KOPT-K1 (cell line): Measurements from ENCODE around the gene THSD4.

ENCODE experiments used
- H3K27ac ChIP-seq: fragments of 200-600 bp; sonication (generic); 2 replicates; pipeline ENCODE4 v1.5.1; 2016; ENCODE audit warnings: antibody characterized with exemption, mild to moderate bottlenecking, low read depth, low read length; ENCODE audit not compliant: poor library complexity, severe bottlenecking
- H3K36me3 ChIP-seq: fragments of 200-600 bp; sonication (generic); 2 replicates; pipeline ENCODE4 v1.5.1; 2017; ENCODE audit warnings: antibody characterized with exemption, mild to moderate bottlenecking, low read length, moderate library complexity; ENCODE audit not compliant: insufficient read depth
- H3K9me3 ChIP-seq: fragments of 200-600 bp; sonication (generic); 2 replicates; pipeline ENCODE4 v1.5.1; 2017; ENCODE audit warnings: antibody characterized with exemption, low read length, mild to moderate bottlenecking; ENCODE audit not compliant: insufficient read depth, poor library complexity, severe bottlenecking

Gene THSD4

GRCh38 chr15:71223516-71223915 lies 108.2 kb downstream of the THSD4 start:
- no peaks in the 10 kb centered on the region for H3K9me3 ChIP-seq
- H3K36me3 ChIP-seq, result no peaks in the 10 kb centered on the region
- H3K27ac ChIP-seq, result no peak overlapping the region

- H3K36me3 ChIP-seq, result no peaks in the 10 kb centered on the region
- no peaks in the 10 kb centered on the region for H3K9me3 ChIP-seq
- no peak overlapping the region for H3K27ac ChIP-seq
These were observed 108.8 kb downstream of the THSD4 start for GRCh38 chr15:71224024-71224423.

DNA sequence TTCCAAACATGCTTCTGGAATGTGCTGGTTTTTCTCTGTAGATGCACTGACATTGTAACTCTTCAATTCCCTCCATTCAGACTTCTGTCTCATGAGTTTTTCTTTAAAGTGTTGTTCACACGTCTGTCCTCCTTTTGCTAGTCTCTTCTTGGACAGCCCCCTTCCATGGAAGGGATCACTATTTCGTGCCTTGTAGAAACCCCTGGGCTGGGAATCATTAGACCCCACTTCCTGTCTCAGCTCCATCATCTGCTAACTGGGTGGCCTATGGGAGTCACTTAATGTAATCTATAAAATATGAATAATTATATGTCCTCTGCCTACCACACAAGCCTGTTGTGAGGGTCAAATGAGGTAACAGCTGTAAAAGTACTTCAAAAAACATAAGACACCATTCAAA lies 110.6 kb downstream of the THSD4 start:
- Histone ChIP-seq H3K9me3 (no peaks in the 10 kb centered on the region), H3K36me3 (no peaks in the 10 kb centered on the region), H3K27ac (no peak overlapping the region)

- Histone ChIP-seq H3K27ac (no peak overlapping the region), H3K36me3 (no peaks in the 10 kb centered on the region)
These were observed 111.5 kb downstream of the THSD4 start for GRCh38 chr15:71226536-71227455.

DNA sequence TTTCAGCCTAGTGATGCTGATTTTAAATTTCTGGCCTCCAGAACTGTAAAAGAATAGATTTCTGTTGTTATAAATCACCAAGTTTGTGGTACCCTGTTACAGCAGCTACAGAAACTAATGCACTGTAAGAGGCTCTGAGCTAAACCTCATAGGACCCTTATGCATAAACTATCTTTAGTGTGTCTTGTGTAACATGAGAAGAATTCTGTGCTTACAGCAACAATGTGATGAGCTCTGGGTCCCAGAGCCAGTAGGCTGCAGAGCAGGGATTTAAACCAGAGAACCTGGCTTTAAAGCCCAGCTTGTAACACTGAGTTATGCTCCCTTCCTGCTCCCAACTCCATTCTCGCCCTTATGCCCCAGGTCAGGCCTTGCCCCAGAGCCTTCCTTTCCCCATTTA lies 113.1 kb downstream of the THSD4 start:
- no peak overlapping the region for H3K27ac ChIP-seq
- no peaks in the 10 kb centered on the region for H3K36me3 ChIP-seq
- H3K9me3 ChIP-seq, result no peaks in the 10 kb centered on the region

More at GRCh38 chr15:71226536-71227455, 111.5 kb downstream of the THSD4 start:
- no peaks in the 10 kb centered on the region for H3K9me3 ChIP-seq

DNA sequence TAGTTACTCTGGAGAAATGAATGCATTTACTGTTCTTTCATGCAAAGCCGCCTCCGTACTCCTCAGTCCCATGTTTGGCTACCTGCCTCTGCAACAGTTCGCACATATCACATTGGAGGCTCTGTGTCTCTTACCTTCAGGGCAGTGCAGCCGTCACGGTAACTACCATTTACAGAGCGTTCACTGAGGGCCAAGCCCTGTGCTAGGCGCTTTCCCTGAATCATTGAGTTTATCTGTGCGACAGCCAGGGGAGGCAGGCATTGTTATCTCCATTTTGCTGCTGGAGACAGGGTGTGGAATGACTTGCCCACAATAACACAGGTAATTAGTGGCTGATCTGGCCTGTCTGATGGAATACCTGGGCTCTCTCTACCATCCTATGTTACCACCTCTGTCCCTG lies 115.0 kb downstream of the THSD4 start:
- no peaks in the 10 kb centered on the region for H3K9me3 ChIP-seq
- no peak overlapping the region for H3K27ac ChIP-seq
- H3K36me3 ChIP-seq, result no peaks in the 10 kb centered on the region

GRCh38 chr15:71231758-71232157 lies 116.5 kb downstream of the THSD4 start:
- no peak overlapping the region for H3K27ac ChIP-seq
- H3K36me3 ChIP-seq, result no peaks in the 10 kb centered on the region
- H3K9me3 ChIP-seq, result no peaks in the 10 kb centered on the region

DNA sequence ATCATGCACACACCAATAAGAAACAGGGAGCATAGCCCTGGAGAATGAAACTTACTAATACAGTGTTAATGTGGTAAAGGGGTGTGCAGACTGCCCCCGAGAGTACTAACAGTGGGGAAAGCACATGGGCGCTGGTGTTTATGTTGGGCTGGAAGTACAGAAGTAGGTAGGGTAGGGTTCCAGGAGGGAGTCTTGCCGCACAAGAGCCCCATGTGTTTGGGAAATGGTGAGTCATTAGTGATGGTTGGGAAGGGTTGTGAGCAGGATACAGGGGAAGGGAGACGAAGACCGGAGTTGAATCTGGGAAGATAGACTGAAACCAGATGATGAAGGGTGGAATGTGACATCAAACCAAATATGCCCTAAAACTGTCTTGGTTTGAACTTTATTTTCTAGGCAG lies 117.1 kb downstream of the THSD4 start:
- H3K36me3 ChIP-seq, result no peaks in the 10 kb centered on the region
- no peak overlapping the region for H3K27ac ChIP-seq
- H3K9me3 ChIP-seq, result no peaks in the 10 kb centered on the region

- no peaks in the 10 kb centered on the region for H3K9me3 ChIP-seq
- no peak overlapping the region for H3K27ac ChIP-seq
- H3K36me3 ChIP-seq, result no peaks in the 10 kb centered on the region
These were observed 122.4 kb downstream of the THSD4 start for GRCh38 chr15:71237456-71238188.

GRCh38 chr15:71238926-71239325 lies 123.7 kb downstream of the THSD4 start:
- H3K27ac ChIP-seq, result no peak overlapping the region
- no peaks in the 10 kb centered on the region for H3K36me3 ChIP-seq

DNA sequence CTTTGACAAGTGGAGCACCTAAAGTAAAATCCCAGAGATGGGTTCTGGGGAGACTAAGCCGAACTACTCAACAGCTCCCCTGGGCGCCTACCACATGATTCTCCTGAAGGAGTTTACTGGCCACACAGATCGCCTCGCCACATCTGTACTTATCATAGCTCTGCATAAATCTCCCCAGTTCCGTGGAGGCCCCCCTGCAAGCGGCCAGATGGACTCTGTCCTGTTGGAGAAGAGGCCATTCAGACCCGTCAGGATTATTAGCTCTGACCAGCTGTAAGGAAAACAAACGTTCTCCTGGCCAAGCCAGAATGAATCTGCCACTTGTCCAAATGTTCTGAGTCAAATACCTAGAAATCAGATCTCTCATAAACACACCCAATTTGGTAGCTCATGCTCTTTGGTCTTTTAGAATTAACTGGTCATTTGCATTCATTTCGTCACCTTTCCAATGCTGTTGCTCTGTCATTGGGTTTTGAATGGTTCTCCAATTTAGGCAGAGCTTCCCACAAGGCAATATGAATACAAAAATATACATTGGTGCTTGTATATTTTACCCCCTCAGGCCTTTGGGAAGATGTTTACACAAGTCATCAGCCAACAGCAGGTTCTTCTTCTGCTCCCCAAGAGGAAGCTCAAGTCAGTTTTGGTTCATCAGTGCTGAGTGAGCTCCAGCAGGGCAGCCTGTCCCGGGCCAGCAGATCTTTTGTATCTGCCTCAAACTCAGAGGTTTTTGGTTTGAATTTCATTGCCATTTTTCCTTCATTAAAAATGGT lies 124.5 kb downstream of the THSD4 start:
- Histone ChIP-seq H3K36me3 (no peaks in the 10 kb centered on the region), H3K27ac (no peak overlapping the region), H3K9me3 (no peaks in the 10 kb centered on the region)

More at GRCh38 chr15:71238926-71239325, 123.7 kb downstream of the THSD4 start:
- H3K9me3 ChIP-seq, result no peaks in the 10 kb centered on the region

DNA sequence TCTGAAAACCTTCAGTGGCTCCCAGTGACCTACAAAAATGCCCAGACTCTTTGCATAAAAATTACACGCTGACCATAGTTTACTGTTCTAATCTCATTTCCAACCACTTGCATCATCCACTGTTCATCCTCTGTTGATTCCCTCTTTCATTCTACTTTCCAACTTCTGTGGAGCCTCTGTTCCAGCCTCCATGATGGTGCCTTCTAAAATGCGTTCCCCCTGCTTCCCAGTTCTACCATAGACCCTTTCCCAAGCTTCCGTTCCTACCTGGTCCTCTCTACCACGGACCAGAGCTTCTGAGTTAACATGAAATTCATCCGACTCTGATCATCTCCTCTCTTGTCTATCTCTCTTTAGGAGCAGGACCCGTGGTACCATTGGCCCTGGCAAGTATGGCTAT lies 127.0 kb downstream of the THSD4 start:
- Histone ChIP-seq H3K36me3 (no peaks in the 10 kb centered on the region), H3K9me3 (no peaks in the 10 kb centered on the region), H3K27ac (no peak overlapping the region)

- no peaks in the 10 kb centered on the region for H3K9me3 ChIP-seq
- no peaks in the 10 kb centered on the region for H3K36me3 ChIP-seq
- H3K27ac ChIP-seq, result no peak overlapping the region
These were observed 129.0 kb downstream of the THSD4 start for GRCh38 chr15:71244250-71244649.

- Histone ChIP-seq H3K9me3 (no peaks in the 10 kb centered on the region), H3K36me3 (no peaks in the 10 kb centered on the region), H3K27ac (no peak overlapping the region)
These were observed 130.3 kb downstream of the THSD4 start for GRCh38 chr15:71245588-71245987.

GRCh38 chr15:71248386-71248785 lies 133.1 kb downstream of the THSD4 start:
- H3K27ac ChIP-seq, result no peak overlapping the region
- no peaks in the 10 kb centered on the region for H3K9me3 ChIP-seq
- no peaks in the 10 kb centered on the region for H3K36me3 ChIP-seq
